PFSK-1 (cell line): ENCODE data around the gene OXNAD1.

Source experiments
- FOXP2 ChIP-seq: optimal IDR thresholded peaks from 2 replicates; pipeline ENCODE3; 2011; ENCODE audit warnings: borderline replicate concordance, control low read depth, inconsistent platforms; ENCODE audit not compliant: insufficient read depth; ENCODE audit errors: extremely low read length, extremely low read depth
- POLR2AphosphoS5 ChIP-seq: IDR thresholded peaks from 2 replicates; pipeline ENCODE4 v1.6.1; 2012; ENCODE audit warnings: low read depth, mild to moderate bottlenecking, control low read depth, low read length, moderate library complexity
- SIN3A ChIP-seq: IDR thresholded peaks from 2 replicates; pipeline ENCODE4 v1.6.1; 2012; ENCODE audit warnings: mild to moderate bottlenecking, low read length, moderate library complexity, borderline replicate concordance; ENCODE audit not compliant: insufficient read depth
- TAF1 ChIP-seq: IDR thresholded peaks from 2 replicates; pipeline ENCODE4 v1.6.1; 2012; ENCODE audit warnings: low read length, control low read depth, borderline replicate concordance; ENCODE audit not compliant: insufficient read depth
- TF ChIP-seq, protein P1 (sequence below), 2 experiments: IDR thresholded peaks; 2 replicates each; pipeline versions ENCODE4 v1.6.1 to v1.8.0; 2011 to 2012; ENCODE audit warnings: low read depth in 2 of 2, low read length in 2 of 2, control low read depth in 1 of 2, inconsistent platforms in 1 of 2, mild to moderate bottlenecking in 1 of 2, moderate library complexity in 1 of 2; ENCODE audit not compliant: insufficient read depth in 1 of 2

Gene OXNAD1

DNA sequence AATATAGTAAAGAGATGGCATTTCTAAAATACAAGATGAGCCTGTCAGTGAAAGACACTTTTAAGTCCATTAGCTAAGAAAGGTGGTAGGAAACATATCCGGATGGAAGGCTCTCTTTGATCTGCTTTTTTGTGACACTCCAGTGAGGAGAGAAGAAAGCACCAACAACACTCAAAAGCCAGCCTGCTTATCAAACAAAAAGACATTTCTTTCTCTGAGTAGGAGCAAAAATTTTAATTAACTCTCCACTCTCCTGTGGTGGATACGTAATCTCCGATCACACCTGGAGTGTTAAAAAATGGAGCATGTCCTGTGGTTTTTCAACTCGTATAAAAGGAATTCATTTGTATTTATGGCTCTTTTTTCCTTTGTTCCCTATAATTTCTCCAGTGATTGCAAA is 65.3 kb downstream of the OXNAD1 start:
- no peak for TF ChIP-seq FOXP2
- TF ChIP-seq, protein P1, sequence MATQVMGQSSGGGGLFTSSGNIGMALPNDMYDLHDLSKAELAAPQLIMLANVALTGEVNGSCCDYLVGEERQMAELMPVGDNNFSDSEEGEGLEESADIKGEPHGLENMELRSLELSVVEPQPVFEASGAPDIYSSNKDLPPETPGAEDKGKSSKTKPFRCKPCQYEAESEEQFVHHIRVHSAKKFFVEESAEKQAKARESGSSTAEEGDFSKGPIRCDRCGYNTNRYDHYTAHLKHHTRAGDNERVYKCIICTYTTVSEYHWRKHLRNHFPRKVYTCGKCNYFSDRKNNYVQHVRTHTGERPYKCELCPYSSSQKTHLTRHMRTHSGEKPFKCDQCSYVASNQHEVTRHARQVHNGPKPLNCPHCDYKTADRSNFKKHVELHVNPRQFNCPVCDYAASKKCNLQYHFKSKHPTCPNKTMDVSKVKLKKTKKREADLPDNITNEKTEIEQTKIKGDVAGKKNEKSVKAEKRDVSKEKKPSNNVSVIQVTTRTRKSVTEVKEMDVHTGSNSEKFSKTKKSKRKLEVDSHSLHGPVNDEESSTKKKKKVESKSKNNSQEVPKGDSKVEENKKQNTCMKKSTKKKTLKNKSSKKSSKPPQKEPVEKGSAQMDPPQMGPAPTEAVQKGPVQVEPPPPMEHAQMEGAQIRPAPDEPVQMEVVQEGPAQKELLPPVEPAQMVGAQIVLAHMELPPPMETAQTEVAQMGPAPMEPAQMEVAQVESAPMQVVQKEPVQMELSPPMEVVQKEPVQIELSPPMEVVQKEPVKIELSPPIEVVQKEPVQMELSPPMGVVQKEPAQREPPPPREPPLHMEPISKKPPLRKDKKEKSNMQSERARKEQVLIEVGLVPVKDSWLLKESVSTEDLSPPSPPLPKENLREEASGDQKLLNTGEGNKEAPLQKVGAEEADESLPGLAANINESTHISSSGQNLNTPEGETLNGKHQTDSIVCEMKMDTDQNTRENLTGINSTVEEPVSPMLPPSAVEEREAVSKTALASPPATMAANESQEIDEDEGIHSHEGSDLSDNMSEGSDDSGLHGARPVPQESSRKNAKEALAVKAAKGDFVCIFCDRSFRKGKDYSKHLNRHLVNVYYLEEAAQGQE (IDR thresholded peaks at IDR 0.05; ENCODE audit: insufficient read depth in 1 of 2, low read depth in 2 of 2, low read length in 2 of 2): no peak
- no peak for TF ChIP-seq TAF1
- no peak for TF ChIP-seq SIN3A
- TF ChIP-seq POLR2AphosphoS5: no peak

DNA sequence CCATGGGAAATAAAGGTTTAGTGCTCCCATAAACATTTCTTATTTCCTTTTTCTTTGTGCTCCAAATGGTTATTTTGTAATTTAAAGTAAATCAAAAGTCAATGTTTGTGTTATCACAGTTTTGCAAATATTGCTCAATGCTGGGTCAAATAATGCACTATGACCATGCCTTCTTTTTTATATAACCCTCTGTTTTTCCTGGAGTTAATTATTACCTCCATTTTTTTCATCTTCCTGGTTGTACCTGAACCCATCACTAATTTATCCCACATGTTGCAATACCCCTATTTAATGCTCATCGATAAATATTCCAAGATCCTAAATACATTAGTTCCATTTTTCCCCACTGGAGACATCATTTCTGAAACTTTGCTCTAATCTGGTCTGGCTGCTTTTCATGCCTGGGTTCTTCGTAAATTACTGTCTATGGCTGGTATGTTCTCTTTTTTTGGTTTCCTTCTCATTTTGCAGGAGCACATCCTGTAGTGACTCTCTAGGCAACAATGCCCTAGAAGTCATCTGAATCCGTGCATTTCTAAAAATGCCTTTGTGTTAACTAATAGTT is 66.4 kb downstream of the OXNAD1 start:
- TF ChIP-seq SIN3A (no peak), POLR2AphosphoS5 (no peak), FOXP2 (no peak), TAF1 (no peak)
- TF ChIP-seq, protein P1 (IDR thresholded peaks at IDR 0.05; ENCODE audit: insufficient read depth in 1 of 2, low read depth in 2 of 2, low read length in 2 of 2): no peak

DNA sequence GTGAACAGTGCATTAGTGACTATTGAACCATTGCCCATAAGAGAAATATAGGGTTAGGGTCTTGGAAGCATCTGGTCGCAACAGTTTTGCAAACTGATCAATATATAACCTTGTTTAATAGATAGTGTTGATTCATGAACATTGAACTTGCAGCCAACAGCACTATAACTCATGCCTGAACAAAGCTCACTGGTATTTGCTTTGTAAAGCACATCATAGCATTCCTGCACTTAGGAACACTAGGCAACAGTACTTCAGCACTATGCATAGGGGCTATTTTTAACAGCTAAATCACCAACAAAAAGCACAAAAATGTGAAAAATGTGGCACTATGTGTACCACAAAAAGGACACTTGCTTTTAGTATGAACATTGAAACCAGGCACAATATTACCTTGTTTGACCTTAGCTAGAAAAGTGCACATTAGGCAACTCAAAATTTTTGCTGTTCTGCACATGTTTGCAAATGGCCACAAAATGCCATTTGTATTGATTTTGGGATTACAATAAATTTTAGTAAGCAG is 68.0 kb downstream of the OXNAD1 start:
- TF ChIP-seq TAF1: no peak
- TF ChIP-seq, protein P1 (IDR thresholded peaks at IDR 0.05; ENCODE audit: insufficient read depth in 1 of 2, low read depth in 2 of 2, low read length in 2 of 2): no peak
- TF ChIP-seq FOXP2: no peak
- no peak for TF ChIP-seq POLR2AphosphoS5
- TF ChIP-seq SIN3A: no peak

DNA sequence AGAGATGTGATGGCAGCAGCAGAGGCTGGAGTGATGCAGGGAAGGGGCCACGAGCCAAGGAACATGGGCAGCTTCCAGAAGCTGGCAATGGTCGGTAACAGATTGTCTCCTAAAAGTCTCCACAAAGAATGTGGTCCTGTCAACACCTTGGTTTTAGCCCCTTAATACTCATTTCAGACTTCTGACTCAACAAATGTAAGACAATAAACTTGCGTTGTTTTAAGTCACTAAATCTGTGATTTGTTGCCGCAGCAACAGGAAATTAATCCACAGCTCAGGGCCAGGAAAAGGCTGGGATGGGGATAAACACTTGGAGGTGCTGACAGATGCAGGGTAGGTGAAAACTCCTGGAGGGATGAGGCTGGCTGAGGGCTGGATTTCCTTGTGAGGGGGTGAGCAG is 69.9 kb downstream of the OXNAD1 start:
- TF ChIP-seq, protein P1 (IDR thresholded peaks at IDR 0.05; ENCODE audit: insufficient read depth in 1 of 2, low read depth in 2 of 2, low read length in 2 of 2): no peak
- TF ChIP-seq FOXP2 (no peak), SIN3A (no peak), TAF1 (no peak), POLR2AphosphoS5 (no peak)

DNA sequence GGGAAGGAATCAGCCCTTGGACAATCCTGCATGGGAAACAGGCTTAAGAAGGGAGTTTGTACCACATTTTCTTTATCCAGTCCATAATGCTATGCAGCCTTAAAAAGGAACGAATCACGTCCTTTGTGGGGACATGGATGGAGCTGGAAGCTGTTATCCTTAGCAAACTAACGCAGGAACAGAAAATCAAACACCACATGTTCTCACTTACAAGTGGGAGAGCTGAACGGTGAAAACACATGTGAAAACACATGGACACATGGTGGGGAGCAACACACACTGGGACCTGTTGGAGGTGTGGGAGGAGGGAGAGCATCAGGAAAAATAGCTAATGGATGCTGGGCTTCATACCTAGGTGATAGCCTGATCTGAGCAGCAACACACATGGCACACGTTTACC is 70.3 kb downstream of the OXNAD1 start:
- TF ChIP-seq, protein P1 (IDR thresholded peaks at IDR 0.05; ENCODE audit: insufficient read depth in 1 of 2, low read depth in 2 of 2, low read length in 2 of 2): no peak
